ENCODE measurements around the gene CASTOR2.
"Not testable (repeated sequence)": the region's sequence is repeated elsewhere in the genome, so short reads cannot be mapped to it uniquely, and the experiment has no call there.

Gene CASTOR2

DNA sequence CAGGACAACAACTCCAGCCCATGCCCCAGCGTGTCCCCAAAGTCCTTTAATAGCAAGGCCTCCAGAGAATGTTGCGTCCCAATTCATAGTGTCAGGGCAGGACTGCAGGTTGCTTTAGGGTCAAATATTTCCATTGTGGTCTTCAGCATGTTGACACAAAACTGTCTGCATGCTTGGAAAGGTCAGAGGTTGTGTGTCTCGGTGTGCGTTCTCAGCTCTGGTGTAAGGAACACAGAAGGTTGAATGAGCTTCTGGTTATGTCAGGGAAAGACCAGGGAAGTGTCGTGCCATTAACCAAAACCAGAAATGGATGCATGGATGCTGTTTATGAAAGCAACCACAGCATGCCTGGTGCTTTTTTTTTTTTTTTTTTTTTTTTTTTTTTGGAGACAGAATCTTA, 31.9 kb downstream of the CASTOR2 start:
- DNase-seq, result not testable (repeated sequence)

DNA sequence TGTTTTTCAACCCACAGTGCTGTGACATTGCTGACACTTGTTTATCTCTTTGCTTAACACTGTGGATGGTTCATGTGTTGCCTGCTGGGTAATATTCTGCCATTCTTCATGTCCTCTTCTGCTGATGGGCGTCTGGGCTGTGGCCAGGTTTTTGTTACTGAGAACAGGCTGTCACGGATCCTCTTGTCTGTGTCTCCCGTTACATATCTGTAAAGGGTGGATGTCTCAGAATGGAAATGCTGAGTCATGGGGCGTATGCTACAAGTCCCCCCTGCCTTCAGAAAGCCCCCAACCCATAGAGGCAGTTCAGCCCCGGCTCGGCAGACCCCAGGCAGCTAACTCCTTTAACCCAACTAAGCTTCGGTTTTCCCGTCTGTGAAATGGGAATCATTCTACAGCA, 33.3 kb downstream of the CASTOR2 start:
- not testable (repeated sequence) for DNase-seq

DNA sequence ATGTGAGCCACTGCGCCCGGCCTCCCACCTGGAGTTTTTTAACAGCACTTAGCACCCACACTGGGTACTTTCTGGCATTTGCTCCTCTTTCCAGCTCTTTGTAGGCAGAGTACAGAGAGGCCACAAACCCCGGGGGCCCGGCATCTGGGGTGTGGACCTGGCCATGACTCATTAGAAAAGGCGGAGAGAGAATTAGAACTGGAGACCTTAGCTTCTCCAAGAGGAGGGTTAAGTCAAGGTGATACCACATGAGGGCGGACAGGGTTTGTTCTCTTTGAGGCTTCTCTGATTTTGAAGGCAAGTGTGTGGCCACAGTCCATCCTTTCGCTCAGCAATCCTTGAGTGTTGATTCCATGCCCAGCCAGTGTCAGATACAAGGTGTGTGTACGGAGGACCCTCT, 36.9 kb downstream of the CASTOR2 start:
- not testable (repeated sequence) for DNase-seq

DNA sequence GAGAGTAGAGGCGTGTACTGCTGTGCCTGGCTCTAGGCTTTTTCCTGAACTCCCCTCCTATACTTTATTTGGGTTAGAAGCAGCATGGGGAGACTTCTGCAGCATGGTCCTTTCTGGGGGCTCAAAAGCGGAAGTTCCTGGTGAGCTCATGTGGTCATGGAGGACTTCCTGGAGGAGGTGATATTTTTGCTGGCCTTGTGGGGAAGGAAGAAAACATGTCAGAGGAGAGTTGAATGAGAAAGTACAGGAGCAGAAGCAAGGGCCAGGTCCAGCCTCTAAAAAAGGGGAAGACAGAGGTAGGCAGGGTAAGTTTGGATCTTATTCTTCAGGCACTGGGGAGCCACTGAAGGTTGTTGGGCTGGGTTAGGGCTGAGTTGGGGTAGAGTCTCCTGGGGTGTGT, 45.5 kb downstream of the CASTOR2 start:
- DNase-seq, result no peak

DNA sequence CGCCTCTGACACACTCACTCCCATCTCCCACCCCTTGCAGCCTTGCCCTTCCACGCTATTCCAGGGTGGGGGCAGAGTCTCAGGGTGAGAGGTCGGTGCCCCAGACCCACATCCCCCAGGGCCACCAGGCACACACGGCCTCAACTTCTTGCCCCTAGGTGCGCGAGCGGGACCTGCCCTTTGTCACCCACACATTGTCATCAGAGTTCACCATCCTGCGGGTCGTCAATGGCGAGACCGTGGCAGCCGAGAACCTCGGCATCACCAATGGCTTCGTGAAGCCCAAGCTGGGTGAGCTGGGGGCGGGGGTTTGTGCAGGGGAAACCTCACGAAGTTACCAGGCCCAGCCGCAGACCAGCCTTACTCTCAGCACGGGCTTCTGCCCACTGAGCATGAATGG, 53.3 kb downstream of the CASTOR2 start:
- no peak for DNase-seq

DNA sequence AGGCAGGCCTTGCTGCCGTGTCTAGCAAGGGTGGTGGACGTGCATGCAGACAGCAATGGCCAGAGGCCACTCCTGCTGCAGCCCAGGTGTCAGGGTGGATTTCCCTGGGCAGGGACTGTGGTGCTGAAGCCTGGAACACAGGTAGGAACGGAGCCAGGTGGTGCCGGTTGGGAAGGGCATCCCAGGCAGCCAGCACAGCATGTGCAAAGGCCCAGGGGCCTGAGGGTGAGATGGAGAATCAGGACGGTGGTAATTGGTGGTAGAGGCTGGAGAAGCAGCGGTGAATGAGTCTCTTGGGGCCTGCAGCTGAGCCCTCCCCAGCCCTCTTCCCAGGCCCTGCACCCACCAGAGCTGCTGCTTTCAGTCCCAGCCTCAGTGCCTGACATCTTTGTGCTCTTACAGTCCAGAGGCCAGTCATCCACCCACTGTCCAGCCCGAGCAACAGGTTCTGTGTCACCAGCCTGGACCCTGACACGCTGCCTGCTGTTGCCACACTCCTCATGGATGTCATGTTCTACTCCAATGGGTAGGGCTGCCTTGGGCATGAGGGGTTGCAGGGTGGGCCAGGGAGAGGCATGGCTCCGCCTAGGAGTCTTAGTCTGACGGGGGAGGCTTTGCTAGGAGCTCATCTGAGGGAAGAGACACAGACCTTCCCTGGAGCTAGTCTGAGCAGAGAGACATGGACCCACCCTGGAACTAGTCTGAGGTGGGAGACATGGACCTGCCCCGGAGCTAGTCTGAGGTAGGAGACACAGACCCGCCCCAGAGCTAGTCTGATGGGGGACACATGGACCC, 54.3 kb downstream of the CASTOR2 start:
- no peak for DNase-seq

DNA sequence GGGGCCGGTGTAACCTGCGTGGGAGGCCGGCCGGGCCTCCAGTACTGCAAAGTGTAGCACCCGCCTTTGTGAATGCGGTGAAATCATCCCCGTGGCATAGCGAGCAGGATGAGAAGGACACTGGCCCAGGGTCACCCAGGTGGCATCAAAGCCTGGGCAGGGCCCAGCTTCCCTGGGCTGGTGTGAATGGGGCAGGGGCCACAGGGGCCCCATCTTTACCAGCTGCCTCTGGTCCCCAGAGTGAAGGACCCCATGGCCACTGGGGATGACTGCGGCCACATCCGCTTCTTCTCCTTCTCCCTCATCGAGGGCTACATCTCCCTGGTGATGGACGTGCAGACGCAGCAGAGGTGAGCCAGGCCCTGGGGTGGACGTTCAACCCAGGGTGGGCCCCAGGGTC, 55.3 kb downstream of the CASTOR2 start:
- no peak for DNase-seq

DNA sequence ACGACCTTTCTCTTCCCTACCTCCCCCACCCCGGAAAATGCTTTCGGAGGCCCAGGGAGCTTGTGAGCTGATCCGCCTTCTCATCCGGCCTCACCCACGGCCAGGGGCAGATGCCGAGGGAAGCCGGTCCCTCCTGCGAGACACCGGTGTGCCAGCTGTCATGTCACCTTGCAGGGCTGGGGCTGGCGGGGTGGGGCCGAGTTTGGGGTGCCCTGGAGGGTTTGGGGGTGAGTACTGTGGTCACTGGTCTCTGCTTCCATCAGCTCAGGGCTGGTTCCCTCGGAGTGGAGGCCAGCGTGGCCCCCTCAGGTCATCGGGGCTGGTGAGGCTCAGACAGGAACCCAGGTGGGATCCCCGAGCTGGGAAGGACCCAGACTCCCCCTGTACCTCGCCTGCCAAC, 60.4 kb downstream of the CASTOR2 start:
- DNase-seq, result no peak

DNA sequence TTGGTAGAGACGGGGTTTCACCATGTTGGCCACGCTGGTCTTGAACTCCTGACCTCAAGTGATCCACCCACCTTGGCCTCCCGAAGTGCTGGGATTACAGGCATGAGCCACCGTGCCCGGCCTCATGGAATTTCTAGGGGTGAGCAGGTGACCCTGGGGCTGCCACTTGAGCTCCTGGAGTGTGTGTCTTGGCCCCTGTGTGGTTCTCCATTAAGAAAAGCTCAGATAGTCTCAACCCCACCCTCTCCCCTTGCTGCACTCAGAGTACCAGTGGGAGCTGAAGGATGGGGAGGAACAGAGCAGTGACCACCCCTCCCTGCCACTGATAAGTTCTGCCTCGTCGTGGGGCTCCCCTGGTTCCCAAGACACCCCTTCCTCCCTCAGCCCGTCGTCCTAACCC, 63.8 kb downstream of the CASTOR2 start:
- DNase-seq, result no peak

DNA sequence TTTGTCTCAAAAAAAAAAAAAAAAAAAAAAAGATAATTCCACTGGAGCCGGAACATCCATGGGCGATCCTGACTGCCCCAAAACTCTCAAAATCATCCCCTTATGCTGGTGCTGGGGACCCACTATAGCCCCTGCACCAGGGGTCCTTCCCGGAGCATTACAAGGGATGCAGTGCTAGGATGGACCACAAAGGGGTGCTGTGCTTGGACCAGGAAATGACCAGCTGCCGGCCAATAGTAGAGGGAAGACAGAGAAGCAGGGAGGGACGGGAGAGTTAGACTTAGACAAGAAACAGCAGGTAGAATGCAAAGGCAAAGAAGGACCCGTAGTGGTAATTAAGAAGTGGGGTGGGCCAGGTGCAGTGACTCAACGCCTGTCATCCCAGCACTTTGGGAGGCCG, 68.6 kb downstream of the CASTOR2 start:
- no peak for DNase-seq

DNA sequence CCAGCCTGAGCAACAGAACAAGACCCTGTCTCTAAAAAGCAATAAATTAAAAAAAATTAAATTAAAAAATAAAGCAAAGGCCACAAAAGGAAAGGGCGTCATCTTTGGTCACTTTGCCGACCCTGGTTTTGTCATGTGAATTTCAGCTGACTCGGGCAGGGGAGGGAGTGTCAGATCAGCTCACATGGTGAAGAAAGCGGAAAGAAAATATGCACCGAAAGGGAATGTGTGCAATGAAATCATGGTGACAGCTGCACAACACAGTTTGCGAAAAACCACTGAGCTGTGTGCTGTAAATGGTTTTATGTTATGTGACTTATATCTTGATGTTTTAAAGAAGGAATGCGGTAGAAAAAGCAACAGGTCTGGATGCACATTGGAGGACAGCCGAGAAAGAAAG, 69.3 kb downstream of the CASTOR2 start:
- DNase-seq, result no peak

DNA sequence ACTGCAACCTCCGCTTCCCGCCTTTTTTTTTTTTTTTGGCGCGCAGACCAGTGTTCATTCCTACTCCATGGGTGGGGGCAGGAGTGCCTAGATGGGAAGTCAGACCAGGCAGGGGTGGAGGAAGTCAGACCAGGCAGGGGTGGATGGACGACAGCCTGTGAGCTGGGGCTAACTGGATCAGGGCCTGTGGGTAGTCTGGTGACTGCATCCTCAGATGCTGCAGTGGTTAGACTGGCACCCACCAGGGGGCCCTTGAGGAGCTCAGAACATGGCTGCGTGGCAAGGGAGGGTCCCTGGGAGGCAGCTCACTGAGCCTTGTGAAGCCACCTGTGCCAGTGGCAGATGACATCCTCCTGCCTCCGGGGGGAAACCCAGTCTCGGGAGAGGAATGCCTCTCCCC, 74.0 kb downstream of the CASTOR2 start:
- no peak for DNase-seq

DNA sequence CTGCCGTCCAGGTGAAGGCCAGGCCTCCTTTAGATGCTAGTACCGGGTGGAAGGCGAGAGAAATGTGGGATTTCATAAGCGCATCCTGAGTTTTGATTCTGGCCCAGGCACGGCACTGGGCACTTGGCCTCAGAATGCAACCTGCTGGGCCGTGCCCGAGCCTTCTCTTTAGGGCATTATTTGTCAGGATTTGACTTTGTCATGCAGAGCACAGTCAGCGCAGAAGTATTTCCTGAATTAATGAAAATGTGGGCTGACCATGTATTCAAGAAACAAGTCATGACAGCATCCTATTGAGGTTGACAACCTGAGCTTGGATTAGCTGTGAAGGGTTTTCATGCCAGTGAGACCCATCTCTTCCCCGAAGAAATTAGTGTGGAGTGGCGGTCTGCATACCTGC, 74.7 kb downstream of the CASTOR2 start:
- DNase-seq, result no peak

DNA sequence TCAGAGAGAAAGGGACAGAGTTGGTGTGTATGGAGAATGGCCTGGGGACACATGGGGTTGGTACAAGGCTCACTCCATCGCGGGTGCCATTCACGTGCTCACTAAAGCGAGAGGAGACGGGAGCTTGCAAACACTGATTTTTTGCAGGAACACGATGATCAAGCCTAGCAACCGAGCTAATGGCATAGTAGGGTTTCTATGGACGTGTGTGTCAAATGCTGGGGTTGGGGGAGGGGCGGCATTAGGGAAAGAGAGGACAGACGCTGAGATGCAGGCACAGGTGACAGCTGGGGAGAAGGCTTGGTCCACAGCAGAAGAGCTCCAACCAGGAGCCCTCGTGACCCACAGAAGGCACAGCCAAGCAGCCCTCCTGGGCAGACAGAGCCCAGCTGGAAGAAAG, 75.2 kb downstream of the CASTOR2 start:
- DNase-seq, result no peak

DNA sequence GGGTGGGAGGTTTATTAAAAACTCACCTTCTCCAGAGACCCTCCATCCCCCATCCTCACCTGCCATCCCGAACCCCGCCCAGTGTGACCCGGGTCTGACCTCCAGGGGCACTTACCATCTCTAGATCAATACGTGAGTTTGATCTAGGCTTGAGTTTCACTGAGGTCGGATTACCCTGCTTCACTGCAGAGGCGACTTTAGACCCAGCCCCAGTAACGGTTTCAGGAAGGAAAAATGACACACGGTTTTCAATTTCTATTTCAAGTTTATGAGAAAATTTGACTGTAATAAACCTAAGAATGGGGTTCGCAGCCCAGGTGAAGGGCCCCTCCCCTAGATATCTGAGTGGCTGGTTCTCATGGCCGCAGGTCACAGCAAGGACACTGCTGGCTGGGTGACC, 76.0 kb downstream of the CASTOR2 start:
- no peak for DNase-seq

DNA sequence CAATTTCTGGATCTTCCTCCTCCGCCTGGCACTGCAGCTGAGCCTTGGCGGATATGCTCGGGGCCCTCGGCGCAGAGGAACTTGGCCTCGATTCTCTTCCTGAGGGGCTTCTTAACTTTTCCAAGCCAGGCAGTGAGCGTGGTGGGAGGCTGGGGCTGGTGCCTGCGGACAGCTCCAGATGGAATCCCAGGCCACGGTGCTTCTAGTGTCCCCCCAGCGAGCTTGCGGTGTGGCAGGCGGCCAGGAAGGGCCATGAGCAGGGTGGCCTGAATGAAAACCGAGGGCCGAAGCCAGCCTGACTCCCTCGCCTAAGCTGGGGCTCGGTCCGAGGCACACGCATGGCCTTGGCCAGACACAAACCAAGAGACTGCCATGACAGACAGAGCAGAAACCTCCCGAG, 77.8 kb downstream of the CASTOR2 start:
- DNase-seq, result no peak

DNA sequence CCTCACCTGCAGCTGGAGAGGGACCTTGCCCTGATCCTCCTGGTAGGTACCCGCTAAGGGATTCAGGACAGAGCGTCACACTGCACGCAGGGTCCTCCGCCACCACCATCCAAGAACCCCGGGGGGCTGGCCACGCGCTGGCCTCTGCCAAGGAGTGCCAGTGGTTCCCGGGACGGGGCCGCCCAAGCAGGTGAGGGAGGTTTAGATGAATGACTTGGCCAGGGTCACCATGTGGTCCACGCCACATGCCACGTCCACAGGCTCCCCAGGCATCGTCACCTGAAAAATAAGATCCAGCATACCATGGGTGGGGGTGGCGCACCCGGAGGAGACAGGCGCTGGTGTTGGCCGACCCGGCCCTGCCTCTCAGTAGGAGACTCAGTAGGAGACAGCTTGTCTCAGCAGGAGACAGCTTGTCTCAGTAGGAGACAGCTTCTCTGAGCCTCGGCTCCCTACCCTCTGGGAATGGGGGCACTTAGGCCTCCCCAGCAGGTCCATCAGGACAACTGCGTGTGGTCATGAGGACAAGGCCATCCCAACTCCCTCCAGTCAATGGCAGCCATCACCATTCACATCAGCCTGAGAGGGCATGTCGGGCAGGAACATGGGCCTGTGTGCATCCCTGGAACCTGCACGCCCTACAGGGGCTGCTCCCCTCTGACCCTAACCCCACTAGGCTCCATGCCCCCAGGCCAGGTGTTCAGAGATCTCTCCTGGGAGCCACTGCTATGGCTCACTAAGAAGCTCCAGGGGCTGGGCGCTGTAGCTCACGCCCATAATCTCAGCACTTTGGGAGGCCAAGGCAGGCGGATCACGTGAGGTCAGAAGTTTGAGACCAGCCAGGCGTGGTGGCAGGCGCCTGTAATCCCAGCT, 78.6 kb downstream of the CASTOR2 start:
- DNase-seq, result no peak

DNA sequence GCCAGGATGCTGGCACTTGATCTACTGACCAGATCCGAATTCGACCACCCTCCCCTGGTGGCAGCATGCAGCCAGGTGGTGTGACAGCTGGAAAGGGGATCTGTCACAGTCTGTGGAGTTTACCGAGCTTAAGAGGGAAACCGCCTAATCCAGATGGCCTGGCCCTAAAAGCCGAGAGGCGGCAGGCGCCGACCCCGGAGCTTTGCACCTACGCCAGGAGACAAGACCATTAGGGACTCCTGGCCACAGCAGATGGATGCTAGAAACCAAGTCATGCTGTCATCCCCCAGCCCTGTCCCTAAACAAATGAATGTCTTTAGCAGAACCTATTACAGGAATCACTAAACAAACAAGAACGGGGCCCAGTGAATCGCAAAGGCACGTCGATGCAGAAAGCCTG, 81.4 kb downstream of the CASTOR2 start:
- no peak for DNase-seq

DNA sequence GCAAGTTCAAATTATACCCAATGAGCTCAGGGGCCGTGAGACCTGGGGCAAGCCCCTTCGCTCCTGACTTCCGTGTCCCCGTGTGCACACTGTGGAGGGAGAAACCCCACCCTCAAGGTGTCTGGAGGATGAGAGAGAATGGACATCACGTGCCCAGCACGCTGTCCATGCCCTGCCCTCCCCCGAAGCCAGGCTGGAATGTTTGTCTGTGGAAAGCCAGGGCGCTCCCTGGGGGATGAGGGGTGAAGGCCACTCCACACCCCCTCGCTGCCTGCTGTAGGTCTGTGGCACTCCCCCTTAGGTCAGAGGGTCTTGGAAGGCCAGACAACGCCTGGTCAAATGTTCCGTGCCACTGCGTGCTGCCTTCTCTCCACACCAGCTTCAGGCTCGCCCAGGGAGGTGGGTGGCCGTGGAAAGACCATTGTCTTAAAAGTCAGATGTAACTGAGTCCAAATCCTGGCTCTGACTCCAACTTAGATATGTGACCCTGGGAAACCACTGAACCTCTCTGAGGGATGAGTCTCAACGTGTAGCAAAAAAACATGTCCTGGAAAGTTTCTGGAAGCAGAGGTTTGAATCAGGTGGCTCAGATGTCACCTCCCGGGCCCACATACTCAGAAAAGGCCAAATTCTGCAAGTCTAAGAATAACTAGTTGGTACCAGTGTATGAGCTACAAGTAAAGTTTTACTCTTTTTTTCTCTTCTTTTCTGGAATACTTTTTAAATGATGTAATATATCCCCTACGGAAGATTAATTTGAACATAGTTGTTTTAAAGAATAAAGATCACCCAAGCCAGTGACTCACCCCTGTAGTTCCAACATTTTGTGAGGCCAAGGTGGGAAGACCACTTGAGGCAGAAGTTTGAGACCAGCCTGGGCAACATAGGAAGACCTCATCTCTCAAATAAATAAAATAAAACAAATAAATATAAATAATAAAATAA, 84.2 kb downstream of the CASTOR2 start:
- no peak for DNase-seq

DNA sequence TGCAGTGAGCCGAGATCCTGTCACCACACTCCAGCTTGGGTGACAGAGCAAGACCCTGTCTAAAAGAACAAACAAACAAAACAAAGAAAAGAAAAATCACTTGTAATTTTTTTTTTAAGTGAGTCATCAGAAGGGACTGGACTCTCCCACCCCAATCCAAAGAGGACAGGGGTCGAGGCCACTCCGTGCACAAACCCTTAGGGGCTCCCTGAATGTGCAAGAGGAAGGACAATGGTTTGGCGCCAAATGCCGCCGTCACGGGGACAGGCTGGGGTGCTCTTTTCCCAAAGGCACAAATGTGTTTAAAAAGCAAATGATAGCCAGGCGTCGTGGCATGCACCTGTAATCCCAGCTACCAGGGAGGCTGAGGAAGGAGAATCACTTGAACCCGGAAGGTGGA, 85.3 kb downstream of the CASTOR2 start:
- no peak for DNase-seq

DNA sequence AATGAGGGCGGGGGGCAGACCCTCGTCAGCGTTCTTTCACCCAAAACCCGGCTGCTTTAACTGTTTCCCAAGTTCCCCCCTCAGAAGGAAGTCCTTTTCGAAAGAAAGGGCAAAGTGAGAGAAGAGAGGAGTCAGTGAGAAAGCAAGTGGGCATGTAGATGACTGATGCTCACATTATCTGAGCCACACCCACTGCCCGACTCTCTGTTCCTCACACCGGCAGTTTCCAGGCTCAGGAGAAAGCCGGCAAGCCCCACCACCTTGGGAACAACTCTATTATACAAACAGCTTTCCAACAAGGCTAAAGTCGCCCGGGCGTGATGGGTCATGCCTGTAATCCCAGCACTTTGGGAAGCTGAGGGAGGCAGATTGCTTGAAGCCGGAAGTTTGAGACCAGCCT, 86.0 kb downstream of the CASTOR2 start:
- no peak for DNase-seq

DNA sequence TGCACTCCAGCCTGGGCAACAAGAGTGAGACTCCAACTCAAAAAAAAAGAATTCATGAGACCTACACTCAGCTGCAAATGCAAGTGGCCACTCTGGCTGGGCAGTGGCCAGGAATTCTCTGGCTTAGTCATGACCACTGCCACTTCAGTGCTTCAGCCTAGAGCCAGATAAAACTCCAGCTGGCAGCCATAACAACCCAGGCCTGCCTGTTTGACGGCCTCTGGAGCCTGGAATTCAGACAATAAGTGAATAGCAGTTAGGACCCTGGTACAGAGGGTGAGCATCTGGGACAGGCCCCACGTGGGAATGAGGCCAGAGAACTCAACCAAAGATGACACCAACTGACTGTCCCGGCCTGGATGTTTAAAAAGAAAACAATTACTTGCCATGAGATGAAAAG, 90.2 kb downstream of the CASTOR2 start:
- no peak for DNase-seq

DNA sequence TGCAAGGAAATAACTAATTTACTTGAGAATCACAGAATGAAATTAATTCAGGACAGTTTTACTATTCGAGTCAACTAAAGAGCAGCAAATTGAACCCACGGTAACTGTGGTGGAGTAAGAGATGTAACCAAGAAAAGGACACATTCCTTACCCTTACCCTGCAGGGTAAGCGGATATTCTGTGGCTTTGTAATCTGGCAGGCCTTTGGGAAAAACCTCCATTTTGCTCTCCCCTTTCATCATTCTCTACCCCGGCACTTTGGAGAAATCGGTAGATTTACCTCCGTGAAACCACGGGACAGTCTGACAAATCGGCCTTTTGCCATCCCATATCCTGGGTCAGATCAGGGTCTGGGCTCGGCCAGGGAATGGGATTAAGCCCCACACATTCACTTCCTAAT, 90.7 kb downstream of the CASTOR2 start:
- DNase-seq, result no peak

Data from CD4-positive, alpha-beta T cell treated with Interleukin-15 for 1 hour (primary cell).